ENCODE measurements around the gene ZNF22. TPM values are rescaled to one million over a fixed set of nuclear protein-coding genes. Genes with fewer than 3 reads are reported as not detected.

The ZNF22 gene
- total and polyA plus RNA-seq, 8 donors = 0.58 to 39.8 (median 15.9) TPM

- TF ChIP-seq CTCF (IDR thresholded peaks at IDR 0.05) (no peak), POLR2A (IDR thresholded peaks at IDR 0.05) (no peak), POLR2AphosphoS5 (IDR thresholded peaks at IDR 0.05) (no peak), EP300 (IDR thresholded peaks at IDR 0.05) (no peak)
- Histone ChIP-seq H3K27me3 (no peaks in the 10 kb centered on the region), H3K4me3 (no peak overlapping the region), H3K4me1 (peaks cover 35 to 90% (median 74%) of the 10 kb centered on the region in 4 donors), H3K9me3 (no peaks in the 10 kb centered on the region), H3K27ac (peak overlapping the region; percentile 71 to 96 (median 87)), H3K36me3 (peaks cover 0 to 29% (median 15%) of the 10 kb centered on the region in 4 donors)
- 27 to 31% (median 29%) methylated on average over 4 of the region's 4 CpGs for WGBS, 5 donors
- intact Hi-C loops (cut with DNase I; ENCODE audit: low total_unique reads) = no loop called here
- DNase-seq = no peak
These were observed 5.2 kb upstream of the ZNF22 start for GRCh38 chr10:44995581-44995913.

DNA sequence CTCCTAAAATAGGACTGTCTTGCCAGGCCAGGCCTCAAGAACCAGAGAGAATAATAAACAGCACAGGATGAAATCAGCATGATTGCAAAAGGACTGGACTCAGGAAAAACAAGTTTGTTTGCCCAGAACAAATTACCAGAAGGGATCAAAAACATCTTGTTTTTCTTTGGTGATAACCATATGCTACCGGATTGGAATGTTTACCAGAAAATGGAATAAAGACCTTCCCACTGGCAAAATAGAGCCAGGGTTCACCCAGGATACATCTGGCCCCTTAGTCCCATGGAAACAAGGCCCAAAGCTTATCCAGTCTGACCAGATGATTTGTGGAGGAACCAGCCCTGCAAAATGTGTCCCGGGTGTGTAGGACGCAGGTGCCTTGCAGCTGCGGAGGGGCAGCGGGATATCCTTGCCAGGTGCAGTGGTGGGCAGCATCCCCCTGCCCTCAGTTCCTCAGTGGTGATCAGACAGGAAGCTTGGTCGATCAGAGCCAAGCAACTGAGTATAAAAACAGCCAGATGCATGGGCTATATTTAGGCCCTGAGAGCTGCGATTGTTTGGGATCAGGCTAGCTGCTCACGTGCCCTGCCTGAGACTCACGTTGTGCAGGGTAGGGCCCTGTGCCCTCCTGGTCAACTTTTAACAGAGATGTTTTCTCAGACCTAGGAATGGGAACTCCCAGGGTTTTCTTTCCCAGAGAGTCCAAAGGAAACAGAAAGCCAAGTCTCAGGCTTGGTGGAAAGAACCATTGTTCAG lies 4.6 kb upstream of the ZNF22 start:
- DNase-seq = peak; percentile 71 to 86
- WGBS, 5 donors = 13 to 23% (median 19%) methylated on average over 6 to 9 of the region's 9 CpGs
- Histone ChIP-seq H3K27me3 (no peaks in the 10 kb centered on the region), H3K4me3 (peak overlapping the region in 1 of 4 donors; percentile 15), H3K36me3 (peaks cover 0 to 27% (median 13%) of the 10 kb centered on the region in 4 donors), H3K9me3 (no peaks in the 10 kb centered on the region), H3K4me1 (peaks cover 35 to 92% (median 73%) of the 10 kb centered on the region in 4 donors), H3K27ac (peak overlapping the region; percentile 84 to 96 (median 90))
- intact Hi-C loops (cut with DNase I; ENCODE audit: low total_unique reads) = no loop called here
- TF ChIP-seq POLR2AphosphoS5 (IDR thresholded peaks at IDR 0.05) (peak; percentile 51 to 72 (median 72)), EP300 (IDR thresholded peaks at IDR 0.05) (no peak)

DNA sequence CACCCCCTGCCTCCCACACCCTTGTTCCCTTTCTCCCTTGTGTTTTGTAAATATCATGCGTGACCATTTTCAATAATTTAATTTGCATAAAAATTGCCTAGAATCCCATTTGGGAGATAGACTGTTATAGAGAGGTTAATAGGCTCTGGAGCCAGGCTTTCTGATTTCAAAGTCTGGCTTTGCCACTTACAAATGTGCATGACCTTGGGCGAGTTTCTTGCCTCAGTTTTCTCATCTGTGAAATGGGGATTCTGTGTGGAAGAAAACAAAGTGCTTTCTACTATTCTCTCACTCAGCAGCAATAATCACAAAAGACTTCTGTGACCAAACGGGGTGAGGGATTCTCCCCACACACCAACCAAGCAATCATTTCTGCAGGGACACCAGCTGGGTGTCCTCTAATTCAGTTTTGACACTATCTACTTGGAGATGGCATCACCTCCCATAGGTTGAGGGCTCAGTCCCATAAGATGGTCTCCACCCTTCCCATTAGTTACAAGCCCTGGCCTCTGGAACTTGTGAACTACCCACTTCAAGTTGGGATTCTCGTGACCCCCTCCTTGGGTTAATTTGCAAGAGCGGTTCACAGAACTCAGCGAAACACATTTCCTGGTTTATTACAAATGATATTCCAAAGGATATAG lies 3.5 kb upstream of the ZNF22 start:
- Histone ChIP-seq H3K36me3 (peaks cover 0 to 16% (median 10%) of the 10 kb centered on the region in 4 donors), H3K27me3 (no peaks in the 10 kb centered on the region), H3K27ac (peak overlapping the region; percentile 84 to 96 (median 90)), H3K4me3 (peak overlapping the region in 1 of 4 donors; percentile 15), H3K9me3 (no peaks in the 10 kb centered on the region), H3K4me1 (peaks cover 36 to 92% (median 73%) of the 10 kb centered on the region in 4 donors)
- TF ChIP-seq EP300 (IDR thresholded peaks at IDR 0.05) (no peak), POLR2AphosphoS5 (IDR thresholded peaks at IDR 0.05) (no peak), POLR2A (IDR thresholded peaks at IDR 0.05) (no peak), CTCF (IDR thresholded peaks at IDR 0.05) (no peak)
- 91 to 94% (median 92%) methylated on average over 6 of the region's 6 CpGs for WGBS, 5 donors
- intact Hi-C loops (cut with DNase I; ENCODE audit: low total_unique reads) = no loop called here
- DNase-seq = peak in 1 of 2 donors; percentile 1

GRCh38 chr10:44998146-44998631 lies 2.5 kb upstream of the ZNF22 start:
- Histone ChIP-seq H3K4me1 (peaks cover 38 to 90% (median 75%) of the 10 kb centered on the region in 4 donors), H3K27ac (peak overlapping the region in 4 of 5 donors; percentile 84 to 96 (median 91))

More at GRCh38 chr10:44998146-44998631, 2.5 kb upstream of the ZNF22 start:
- peaks cover 0 to 8% (median 7%) of the 10 kb centered on the region in 4 donors for H3K36me3 ChIP-seq
- 80 to 92% (median 84%) methylated on average over 6 of the region's 6 CpGs for WGBS, 5 donors
- DNase-seq = peak in 1 of 2 donors; percentile 3
- H3K4me3 ChIP-seq = no peak overlapping the region
- no peaks in the 10 kb centered on the region for H3K27me3 ChIP-seq
- no peak for TF ChIP-seq POLR2AphosphoS5 (IDR thresholded peaks at IDR 0.05)
- no peak for TF ChIP-seq EP300 (IDR thresholded peaks at IDR 0.05)
- no peak for TF ChIP-seq CTCF (IDR thresholded peaks at IDR 0.05)
- no peak for TF ChIP-seq POLR2A (IDR thresholded peaks at IDR 0.05)
- H3K9me3 ChIP-seq = no peaks in the 10 kb centered on the region
- intact Hi-C loops (cut with DNase I; ENCODE audit: low total_unique reads) = no loop called here

Data from stomach (tissue), 9 donors.